PC-9 (cell line): ENCODE measurements around the gene TBC1D8.

Experiments
- CTCF ChIP-seq: fragments of 200-600 bp; sonication (generic); conservative IDR thresholded peaks from 2 replicates; pipeline ENCODE4 v1.6.1; 2017; ENCODE audit warnings: mixed run types, antibody characterized with exemption, mild to moderate bottlenecking, moderate library complexity
- EZH2 ChIP-seq: fragments of 200-600 bp; sonication (generic); IDR thresholded peaks from 2 replicates; pipeline ENCODE4 v1.8.0; 2017; ENCODE audit warnings: antibody characterized with exemption, low read depth

DNA sequence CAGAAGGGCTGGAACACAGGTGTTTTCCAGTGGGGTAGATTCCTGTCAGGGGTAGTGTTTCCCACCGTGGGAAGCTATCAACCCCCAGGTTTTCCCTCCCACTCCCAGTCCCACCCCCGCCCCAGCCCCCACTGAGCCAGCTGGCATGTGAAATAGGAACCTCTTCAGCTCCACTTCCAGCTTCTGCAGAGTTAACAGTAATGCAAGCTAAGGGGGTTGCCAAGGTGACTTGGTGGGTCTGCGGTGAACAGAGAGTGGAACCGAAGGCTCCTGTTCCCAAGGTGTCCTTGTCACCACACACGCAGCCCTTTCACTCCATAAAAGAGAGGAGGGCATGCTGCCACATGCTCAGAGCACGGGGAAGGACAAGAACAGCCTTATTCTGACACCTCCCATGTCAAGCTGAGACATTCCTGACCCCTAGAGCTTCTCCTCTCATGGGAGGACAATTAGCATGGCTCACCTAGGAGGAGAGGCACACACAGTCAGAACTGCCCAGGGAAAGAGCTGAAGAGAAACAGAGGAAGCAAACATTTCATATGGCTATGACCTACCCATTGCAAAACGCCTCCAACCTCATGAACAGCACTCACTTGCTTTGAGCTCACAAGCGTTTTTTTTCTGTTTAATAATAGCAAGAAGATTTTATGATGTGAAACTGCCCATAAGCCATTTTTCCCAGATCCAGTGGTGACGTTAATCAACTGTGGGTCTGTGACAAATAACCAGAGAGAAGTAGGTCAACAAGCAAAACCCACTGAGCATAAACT is 39.8 kb upstream of the TBC1D8 start:
- no peak for TF ChIP-seq CTCF
- TF ChIP-seq EZH2 = no peak
